HK-2 (cell line): ENCODE results near the gene FBF1.
"Not testable (repeated sequence)": the region's sequence is repeated elsewhere in the genome, so short reads cannot be mapped to it uniquely, and the experiment has no call there.

Experiments
- DNase-seq: peaks from one replicate; pipeline ENCODE4 v3.0.0-alpha.2; 2018; ENCODE audit not compliant: unreplicated experiment

FBF1 gene

GRCh38 chr17:75940727-75941441, at the start of gene FBF1:
TSS of gene FBF1 (minus strand) at chr17:75941042. CDS start at chr17:75938149, 2,893 bp downstream.
- DNase-seq: peak; percentile 97

GRCh38 chr17:75987041-75987440, 46.2 kb upstream of the FBF1 start:
- DNase-seq: no peak

- no peak for DNase-seq
These were observed 45.1 kb upstream of the FBF1 start for GRCh38 chr17:75985986-75986385.

- no peak for DNase-seq
These were observed 42.8 kb upstream of the FBF1 start for GRCh38 chr17:75983501-75984181.

- DNase-seq: no peak
These were observed 40.3 kb upstream of the FBF1 start for GRCh38 chr17:75981019-75981615.

- peak; percentile 38 for DNase-seq
These were observed 39.6 kb upstream of the FBF1 start for GRCh38 chr17:75980188-75981018.

GRCh38 chr17:75979705-75980187, 38.9 kb upstream of the FBF1 start:
- no peak for DNase-seq

GRCh38 chr17:75978938-75979704, 38.3 kb upstream of the FBF1 start, which contains the start of the genes ACOX1 and TEN1:
TSS of gene ACOX1 (minus strand) at chr17:75979166. CDS start at chr17:75979073, 93 bp downstream.
TSS of gene TEN1 (plus strand) at chr17:75979240. CDS start at chr17:75986193, 6,953 bp downstream.
- DNase-seq: peak; percentile 97

GRCh38 chr17:75976175-75976848, 35.5 kb upstream of the FBF1 start:
- no peak for DNase-seq

GRCh38 chr17:75975757-75976174, 34.9 kb upstream of the FBF1 start:
- DNase-seq: no peak

GRCh38 chr17:75975187-75975586, 34.3 kb upstream of the FBF1 start:
- DNase-seq: not testable (repeated sequence)

GRCh38 chr17:75970626-75971025, 29.8 kb upstream of the FBF1 start:
- DNase-seq: no peak

GRCh38 chr17:75970011-75970523, 29.2 kb upstream of the FBF1 start:
- DNase-seq: no peak

GRCh38 chr17:75969044-75969443, 28.2 kb upstream of the FBF1 start:
- DNase-seq: not testable (repeated sequence)

- no peak for DNase-seq
These were observed 24.6 kb upstream of the FBF1 start for GRCh38 chr17:75965468-75965867.

- no peak for DNase-seq
These were observed 19.1 kb upstream of the FBF1 start for GRCh38 chr17:75959839-75960511.

- no peak for DNase-seq
These were observed 18.4 kb upstream of the FBF1 start for GRCh38 chr17:75959051-75959838.

- no peak for DNase-seq
These were observed 10.2 kb upstream of the FBF1 start for GRCh38 chr17:75950855-75951554.
